Panc1 (cell line): ENCODE measurements around the gene ZNF507. TPM values are rescaled to one million over a fixed set of nuclear protein-coding genes. Genes with fewer than 3 reads are reported as not detected.

ENCODE experiments used
- ATAC-seq: fragments of 200-7000 bp; cut with Tn5 transposase; 2 replicates; pipeline ENCODE4 v1.9.1; 2020; ENCODE audit warnings: mild to moderate bottlenecking, moderate library complexity
- BruUV-seq: library from RNA; stranded (reverse); fragments of 400-500 nt; replicated peaks from 2 replicates; lab custom pipeline; 2021; lab: Mats Ljungman, UMichigan
- CTCF ChIA-PET: fragments of 300-600 bp; sonication (Branson Sonifier 250); formaldehyde crosslinking; loops from one replicate; lab custom pipeline; 2022; ENCODE audit warnings: antibody characterized with exemption; lab: Charles Lee
- POLR2A ChIA-PET: fragments of 300-600 bp; sonication (Branson Sonifier 250); formaldehyde crosslinking; loops from one replicate; lab custom pipeline; 2022; ENCODE audit warnings: antibody characterized with exemption; lab: Charles Lee
- DNase-seq: peaks from one replicate; pipeline ENCODE4 v3.0.0-alpha.2; 2010; ENCODE audit warnings: low read depth, low spot score
- H3K27ac ChIP-seq: 2 replicates; pipeline ENCODE4 v1.5.1; 2011; ENCODE audit warnings: mild to moderate bottlenecking, low read length, inconsistent platforms
- H3K27me3 ChIP-seq: fragments of 200-500 bp; sonication (Bioruptor generic); 2 replicates; pipeline ENCODE4 v1.6.0; 2014; ENCODE audit warnings: low read length, inconsistent platforms; ENCODE audit not compliant: control insufficient read depth, insufficient read depth
- H3K36me3 ChIP-seq: fragments of 200-500 bp; sonication (Bioruptor generic); 2 replicates; pipeline ENCODE4 v1.5.1; 2014; ENCODE audit warnings: inconsistent platforms, mild to moderate bottlenecking, low read length, moderate library complexity; ENCODE audit not compliant: control insufficient read depth, insufficient read depth
- H3K4me1 ChIP-seq: 2 replicates; pipeline ENCODE4 v1.5.1; 2011; ENCODE audit warnings: inconsistent platforms, mild to moderate bottlenecking, low read length, moderate library complexity; ENCODE audit not compliant: control insufficient read depth, insufficient read depth
- H3K4me3 ChIP-seq, 2 experiments: 2 replicates each; pipeline ENCODE4 v1.5.1; 2011 to 2012; ENCODE audit warnings: low read depth in 2 of 2, low read length in 2 of 2, mild to moderate bottlenecking in 2 of 2, inconsistent platforms in 1 of 2, moderate library complexity in 1 of 2
- H3K9me3 ChIP-seq: fragments of 200-500 bp; sonication (Bioruptor generic); 2 replicates; pipeline ENCODE4 v1.5.1; 2014; ENCODE audit warnings: low read depth, mild to moderate bottlenecking, inconsistent platforms, low read length, moderate library complexity; ENCODE audit not compliant: control insufficient read depth, insufficient read depth
- POLR2AphosphoS5 ChIP-seq: IDR thresholded peaks from 2 replicates; pipeline ENCODE4 v1.6.1; 2012; ENCODE audit warnings: mild to moderate bottlenecking, low read depth, low read length, moderate library complexity
- SIN3A ChIP-seq: IDR thresholded peaks from 2 replicates; pipeline ENCODE4 v1.6.1; 2012; ENCODE audit warnings: low read depth, mild to moderate bottlenecking, low read length, moderate library complexity, borderline replicate concordance; ENCODE audit not compliant: insufficient read depth
- TCF7L2 ChIP-seq: IDR thresholded peaks from 2 replicates; pipeline ENCODE4 v1.6.1; 2011; ENCODE audit warnings: mild to moderate bottlenecking, low read depth, low read length, inconsistent platforms
- in situ Hi-C: cut with HindIII; loops from 2 replicates; pipeline ENCODE4 v1.10.0; 2016; ENCODE audit warnings: low sequenced_read_pairs, low pct_unique_long_range_greater_than_20kb
- intact Hi-C: fragments of 100-400 bp; cut with micrococcal nuclease; formaldehyde crosslinking; loops from one replicate; pipeline ENCODE4 v1.10.0; 2022; ENCODE audit not compliant: unreplicated experiment
- total RNA-seq: library from RNA; stranded (reverse); gene quantifications from one replicate; pipeline ENCODE4 v1.2.1, GENCODE V29; 2021; ENCODE audit not compliant: unreplicated experiment
- TF ChIP-seq, protein P1 (sequence below), 2 experiments: IDR thresholded peaks; 2 replicates each; pipeline ENCODE4 v1.6.1; 2011 to 2012; ENCODE audit warnings: low read depth in 2 of 2, control low read depth in 1 of 2, low read length in 1 of 2, mild to moderate bottlenecking in 1 of 2, moderate library complexity in 1 of 2; ENCODE audit not compliant: insufficient read depth in 1 of 2
- TF ChIP-seq, protein P2 (sequence below): fragments of 450-650 bp; IDR thresholded peaks from 2 replicates; pipeline ENCODE4 v1.5.1; 2017; ENCODE audit warnings: mild to moderate bottlenecking

Gene ZNF507
- total RNA-seq, 1 experiment from 2014 or later, result 28.3 TPM

DNA sequence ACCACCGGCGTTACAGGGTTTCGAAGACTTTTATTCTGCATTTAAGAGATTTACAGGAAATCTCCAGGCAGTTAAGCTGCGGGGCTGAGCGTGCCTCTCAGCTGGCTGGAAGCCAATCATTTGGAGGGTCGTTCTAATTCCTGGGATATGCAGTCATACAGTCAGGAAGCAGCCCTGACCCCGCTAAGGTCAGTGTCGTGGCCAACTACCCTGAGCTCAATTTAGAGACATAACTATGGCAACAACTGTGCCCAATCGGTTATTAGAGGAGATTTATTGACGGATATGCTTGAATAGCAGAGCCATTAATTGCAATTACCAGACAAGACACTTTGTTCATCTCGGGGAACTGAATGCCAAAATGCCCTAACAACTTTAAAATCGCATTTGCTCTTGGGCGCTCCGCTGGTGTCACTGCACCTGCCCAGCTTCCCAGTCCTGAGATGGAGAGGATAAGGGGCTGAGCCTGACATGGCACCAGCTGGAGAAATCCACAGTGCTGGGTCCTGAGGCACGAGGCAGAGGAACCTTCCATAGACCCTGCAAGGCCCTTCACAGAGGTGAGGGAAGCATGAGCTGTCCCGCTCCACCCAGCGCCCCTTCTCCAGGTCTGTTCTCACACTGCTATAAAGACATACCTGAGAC, 15.1 kb upstream of the ZNF507 start:
- no peaks in the 10 kb centered on the region for H3K4me1 ChIP-seq
- no peaks in the 10 kb centered on the region for H3K9me3 ChIP-seq
- no peaks in the 10 kb centered on the region for H3K27me3 ChIP-seq
- DNase-seq (no peak), ATAC-seq (no peak)
- no peak overlapping the region for H3K4me3 ChIP-seq
- TF ChIP-seq SIN3A (no peak), POLR2AphosphoS5 (no peak), TCF7L2 (no peak)
- TF ChIP-seq, protein P1, sequence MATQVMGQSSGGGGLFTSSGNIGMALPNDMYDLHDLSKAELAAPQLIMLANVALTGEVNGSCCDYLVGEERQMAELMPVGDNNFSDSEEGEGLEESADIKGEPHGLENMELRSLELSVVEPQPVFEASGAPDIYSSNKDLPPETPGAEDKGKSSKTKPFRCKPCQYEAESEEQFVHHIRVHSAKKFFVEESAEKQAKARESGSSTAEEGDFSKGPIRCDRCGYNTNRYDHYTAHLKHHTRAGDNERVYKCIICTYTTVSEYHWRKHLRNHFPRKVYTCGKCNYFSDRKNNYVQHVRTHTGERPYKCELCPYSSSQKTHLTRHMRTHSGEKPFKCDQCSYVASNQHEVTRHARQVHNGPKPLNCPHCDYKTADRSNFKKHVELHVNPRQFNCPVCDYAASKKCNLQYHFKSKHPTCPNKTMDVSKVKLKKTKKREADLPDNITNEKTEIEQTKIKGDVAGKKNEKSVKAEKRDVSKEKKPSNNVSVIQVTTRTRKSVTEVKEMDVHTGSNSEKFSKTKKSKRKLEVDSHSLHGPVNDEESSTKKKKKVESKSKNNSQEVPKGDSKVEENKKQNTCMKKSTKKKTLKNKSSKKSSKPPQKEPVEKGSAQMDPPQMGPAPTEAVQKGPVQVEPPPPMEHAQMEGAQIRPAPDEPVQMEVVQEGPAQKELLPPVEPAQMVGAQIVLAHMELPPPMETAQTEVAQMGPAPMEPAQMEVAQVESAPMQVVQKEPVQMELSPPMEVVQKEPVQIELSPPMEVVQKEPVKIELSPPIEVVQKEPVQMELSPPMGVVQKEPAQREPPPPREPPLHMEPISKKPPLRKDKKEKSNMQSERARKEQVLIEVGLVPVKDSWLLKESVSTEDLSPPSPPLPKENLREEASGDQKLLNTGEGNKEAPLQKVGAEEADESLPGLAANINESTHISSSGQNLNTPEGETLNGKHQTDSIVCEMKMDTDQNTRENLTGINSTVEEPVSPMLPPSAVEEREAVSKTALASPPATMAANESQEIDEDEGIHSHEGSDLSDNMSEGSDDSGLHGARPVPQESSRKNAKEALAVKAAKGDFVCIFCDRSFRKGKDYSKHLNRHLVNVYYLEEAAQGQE (IDR thresholded peaks at IDR 0.05; ENCODE audit: insufficient read depth in 1 of 2, low read depth in 2 of 2, low read length in 1 of 2), result no peak
- TF ChIP-seq, protein P2, sequence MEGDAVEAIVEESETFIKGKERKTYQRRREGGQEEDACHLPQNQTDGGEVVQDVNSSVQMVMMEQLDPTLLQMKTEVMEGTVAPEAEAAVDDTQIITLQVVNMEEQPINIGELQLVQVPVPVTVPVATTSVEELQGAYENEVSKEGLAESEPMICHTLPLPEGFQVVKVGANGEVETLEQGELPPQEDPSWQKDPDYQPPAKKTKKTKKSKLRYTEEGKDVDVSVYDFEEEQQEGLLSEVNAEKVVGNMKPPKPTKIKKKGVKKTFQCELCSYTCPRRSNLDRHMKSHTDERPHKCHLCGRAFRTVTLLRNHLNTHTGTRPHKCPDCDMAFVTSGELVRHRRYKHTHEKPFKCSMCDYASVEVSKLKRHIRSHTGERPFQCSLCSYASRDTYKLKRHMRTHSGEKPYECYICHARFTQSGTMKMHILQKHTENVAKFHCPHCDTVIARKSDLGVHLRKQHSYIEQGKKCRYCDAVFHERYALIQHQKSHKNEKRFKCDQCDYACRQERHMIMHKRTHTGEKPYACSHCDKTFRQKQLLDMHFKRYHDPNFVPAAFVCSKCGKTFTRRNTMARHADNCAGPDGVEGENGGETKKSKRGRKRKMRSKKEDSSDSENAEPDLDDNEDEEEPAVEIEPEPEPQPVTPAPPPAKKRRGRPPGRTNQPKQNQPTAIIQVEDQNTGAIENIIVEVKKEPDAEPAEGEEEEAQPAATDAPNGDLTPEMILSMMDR, result no peak
- BruUV-seq, result no TSS peak
- no peaks in the 10 kb centered on the region for H3K36me3 ChIP-seq
- H3K27ac ChIP-seq, result no peak overlapping the region
- in situ Hi-C loops, result no loop called here
- ChIA-PET POLR2A (no interaction called here), CTCF (no interaction called here)
- intact Hi-C loops, result no loop called here

DNA sequence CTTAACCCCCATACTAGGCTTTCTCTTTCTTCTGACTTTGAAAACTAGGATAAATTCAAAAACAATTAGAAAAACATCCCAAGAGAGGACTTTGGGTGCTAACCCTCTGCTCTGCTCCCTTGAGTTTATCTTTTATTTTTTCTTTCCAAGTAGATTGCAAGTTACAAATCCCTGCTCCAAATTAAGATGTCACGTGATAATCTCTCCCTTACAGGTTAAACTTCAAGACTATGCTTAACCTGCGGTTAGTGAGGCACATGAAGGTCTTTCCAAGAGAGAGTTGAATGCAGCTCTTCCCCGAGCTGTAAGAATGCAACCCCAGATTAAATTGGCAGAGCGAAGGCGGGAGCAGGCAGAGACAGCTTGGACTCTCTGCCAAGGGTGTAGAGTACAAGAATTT, 12.2 kb upstream of the ZNF507 start:
- CTCF ChIA-PET, result interaction anchor here (0.6 kb wide), 1 partner anchor 146 kb away, joined by 4 read pairs; no protein-coding TSS in a partner anchor
- H3K27me3 ChIP-seq, result no peaks in the 10 kb centered on the region
- H3K27ac ChIP-seq, result no peak overlapping the region
- peaks cover 7% of the 10 kb centered on the region for H3K4me1 ChIP-seq
- intact Hi-C loops (no loop called here), in situ Hi-C loops (no loop called here)
- no peak overlapping the region for H3K4me3 ChIP-seq
- BruUV-seq, result no TSS peak
- DNase-seq, result no peak
- H3K36me3 ChIP-seq, result no peaks in the 10 kb centered on the region
- no peaks in the 10 kb centered on the region for H3K9me3 ChIP-seq
- TF ChIP-seq, protein P1 (IDR thresholded peaks at IDR 0.05; ENCODE audit: insufficient read depth in 1 of 2, low read depth in 2 of 2, low read length in 1 of 2), result no peak
- TF ChIP-seq, protein P2, result no peak
- TF ChIP-seq SIN3A (no peak), TCF7L2 (no peak), POLR2AphosphoS5 (no peak)
- no peak for ATAC-seq
- POLR2A ChIA-PET, result no interaction called here
